Right cardiac atrium (tissue), 5 donors: ENCODE data around the gene SLC43A2. TPM values are rescaled to one million over a fixed set of nuclear protein-coding genes. Genes with fewer than 3 reads are reported as not detected.
A peak's percentile ranks its signal among the peaks of the same experiment; 100 is the strongest.

ENCODE experiments used
- ATAC-seq, 2 donors: fragments of 200-7000 bp; cut with Tn5 transposase; one replicate each; pipeline versions ENCODE4 v1.8.0 to v1.9.1; 2020; ENCODE audit warnings: moderate library complexity in 2 of 2, mild to moderate bottlenecking in 1 of 2
- DNase-seq, 3 donors: peaks; one replicate each; pipeline ENCODE4 v3.0.0-alpha.2; 2020
- H3K27ac ChIP-seq: one replicate; pipeline ENCODE4 v1.5.1; 2013; ENCODE audit warnings: mild to moderate bottlenecking, low read length, control low read depth, moderate library complexity
- H3K27me3 ChIP-seq: one replicate; pipeline ENCODE4 v1.6.1; 2013; ENCODE audit not compliant: control insufficient read depth, insufficient read depth
- H3K4me1 ChIP-seq: one replicate; pipeline ENCODE4 v1.6.1; 2013; ENCODE audit warnings: low read length; ENCODE audit not compliant: control insufficient read depth, insufficient read depth
- H3K4me3 ChIP-seq: one replicate; pipeline ENCODE4 v1.5.1; 2013; ENCODE audit warnings: low read length, control low read depth
- H3K9me3 ChIP-seq: one replicate; pipeline ENCODE4 v1.6.1; 2013; ENCODE audit warnings: low read length; ENCODE audit not compliant: control insufficient read depth
- WGBS: extraction: QIAGEN DNeasy Blood & Tissue Kit; methylation state at CpG from one replicate; pipeline ENCODE4 v1.1.7; 2013; 5-methylcytosine and 5-hydroxymethylcytosine counted together
- intact Hi-C, 4 donors: fragments of 100-400 bp; cut with DNase I; formaldehyde crosslinking; loops; one replicate each; pipeline versions ENCODE4 v1.11.0 to v1.14.0; 2022 to 2023
- polyA plus RNA-seq: library from polyadenylated mRNA; stranded (reverse); fragments of 200-250 nt; gene quantifications from one replicate; pipeline ENCODE4 v1.2.3, GENCODE V29; 2013
- total RNA-seq, 4 donors: library from RNA; stranded (reverse); fragmentation: NEBNext Ultra II Directional; extraction: Animal tissue kit (Norgen Biotek cat#: 25700); gene quantifications; one replicate each; pipeline ENCODE4 v1.2.1, GENCODE V29; 2021
- donor health status: healthy with polysubstance abuse.
- donor health status: DM: no; HTN: yes; CAD: no.
- donor health status: DM: no; HTN: no; CAD: no.
- donor health status: DM: no; HTN: yes; CAD: no; lungs with severe emphysema.
- donor health status: DM: yes; HTN: yes; CAD: no.

The SLC43A2 gene
- total and polyA plus RNA-seq, 5 donors, result 3.4 to 6.7 (median 5.2) TPM

- H3K4me1 ChIP-seq, result peaks cover 3% of the 10 kb centered on the region
- no peak overlapping the region for H3K27ac ChIP-seq
- ATAC-seq (peak in 1 of 2 donors; percentile 7), DNase-seq (no peak)
- no peaks in the 10 kb centered on the region for H3K9me3 ChIP-seq
- intact Hi-C loops, result no loop called here
- no peak overlapping the region for H3K4me3 ChIP-seq
- WGBS, result 59% methylated on average over 35 of the region's 35 CpGs
- no peaks in the 10 kb centered on the region for H3K27me3 ChIP-seq
Observed at GRCh38 chr17:1604831-1605528, 23.7 kb downstream of the SLC43A2 start.

GRCh38 chr17:1601571-1601970, 27.1 kb downstream of the SLC43A2 start:
- Histone ChIP-seq H3K4me1 (no peaks in the 10 kb centered on the region), H3K27ac (no peak overlapping the region), H3K9me3 (no peaks in the 10 kb centered on the region), H3K27me3 (no peaks in the 10 kb centered on the region), H3K4me3 (no peak overlapping the region)
- intact Hi-C loops, result no loop called here
- ATAC-seq, result no peak
- no peak for DNase-seq
- 98% methylated on average over 14 of the region's 14 CpGs for WGBS

GRCh38 chr17:1598399-1599095, 30.1 kb downstream of the SLC43A2 start:
- H3K4me1 ChIP-seq, result no peaks in the 10 kb centered on the region
- 92% methylated on average over 8 of the region's 8 CpGs for WGBS
- H3K27ac ChIP-seq, result no peak overlapping the region
- intact Hi-C loops, result no loop called here
- H3K9me3 ChIP-seq, result no peaks in the 10 kb centered on the region
- no peak overlapping the region for H3K4me3 ChIP-seq
- no peaks in the 10 kb centered on the region for H3K27me3 ChIP-seq
- ATAC-seq, result peak in 1 of 2 donors; percentile 11
- no peak for DNase-seq

- Histone ChIP-seq H3K27me3 (no peaks in the 10 kb centered on the region), H3K27ac (no peak overlapping the region), H3K9me3 (no peaks in the 10 kb centered on the region), H3K4me1 (no peaks in the 10 kb centered on the region), H3K4me3 (no peak overlapping the region)
- WGBS, result 93% methylated on average over 14 of the region's 14 CpGs
- DNase-seq (no peak), ATAC-seq (no peak)
- intact Hi-C loops, result no loop called here
Observed at GRCh38 chr17:1597861-1598342, 30.7 kb downstream of the SLC43A2 start.

GRCh38 chr17:1593630-1593931, 35.1 kb downstream of the SLC43A2 start:
- no peak overlapping the region for H3K27ac ChIP-seq
- intact Hi-C loops, result no loop called here

GRCh38 chr17:1592751-1593629, 35.6 kb downstream of the SLC43A2 start:
- 77% methylated on average over 25 of the region's 25 CpGs for WGBS
- H3K9me3 ChIP-seq, result no peaks in the 10 kb centered on the region
- H3K4me3 ChIP-seq, result no peak overlapping the region
- H3K4me1 ChIP-seq, result peaks cover 2% of the 10 kb centered on the region
- no peak for DNase-seq
- ATAC-seq, result no peak
- intact Hi-C loops, result no loop called here
- no peak overlapping the region for H3K27ac ChIP-seq
- no peaks in the 10 kb centered on the region for H3K27me3 ChIP-seq

More at GRCh38 chr17:1593630-1593931, 35.1 kb downstream of the SLC43A2 start:
- Histone ChIP-seq H3K4me1 (peaks cover 2% of the 10 kb centered on the region), H3K4me3 (no peak overlapping the region), H3K9me3 (no peaks in the 10 kb centered on the region), H3K27me3 (no peaks in the 10 kb centered on the region)
- DNase-seq, result no peak
- 87% methylated on average over 5 of the region's 5 CpGs for WGBS
- no peak for ATAC-seq

- Histone ChIP-seq H3K27ac (no peak overlapping the region), H3K9me3 (no peaks in the 10 kb centered on the region), H3K4me3 (no peak overlapping the region), H3K27me3 (no peaks in the 10 kb centered on the region), H3K4me1 (peaks cover 2% of the 10 kb centered on the region)
- DNase-seq, result no peak
- intact Hi-C loops, result no loop called here
- WGBS, result 90% methylated on average over 40 of the region's 40 CpGs
- no peak for ATAC-seq
Observed at GRCh38 chr17:1591474-1592090, 37.1 kb downstream of the SLC43A2 start.

- Histone ChIP-seq H3K4me1 (peaks cover 2% of the 10 kb centered on the region), H3K27me3 (no peaks in the 10 kb centered on the region), H3K4me3 (no peak overlapping the region), H3K27ac (peak overlapping the region; percentile 34), H3K9me3 (no peaks in the 10 kb centered on the region)
- intact Hi-C loops, result no loop called here
- DNase-seq (no peak), ATAC-seq (peak; percentile 16 to 21)
- 86% methylated on average over 38 of the region's 38 CpGs for whole genome bisulfite sequencing
Observed at GRCh38 chr17:1590747-1591473, 37.7 kb downstream of the SLC43A2 start.

GRCh38 chr17:1590029-1590746, 38.4 kb downstream of the SLC43A2 start:
- intact Hi-C loops, result no loop called here
- H3K4me1 ChIP-seq, result peaks cover 2% of the 10 kb centered on the region
- 36% methylated on average over 19 of the region's 19 CpGs for WGBS
- H3K9me3 ChIP-seq, result no peaks in the 10 kb centered on the region
- ATAC-seq (peak; percentile 88 to 89), DNase-seq (peak; percentile 85 to 89 (median 86))
- no peak overlapping the region for H3K4me3 ChIP-seq
- H3K27me3 ChIP-seq, result no peaks in the 10 kb centered on the region
- H3K27ac ChIP-seq, result peak overlapping the region; percentile 96
